Right lobe of liver (tissue), 6 donors: ENCODE results near the gene DSC2. TPM values are rescaled to one million over a fixed set of nuclear protein-coding genes. Genes with fewer than 3 reads are reported as not detected.

Source experiments
- ATAC-seq, 4 donors: fragments of 200-7000 bp; cut with Tn5 transposase; one replicate each; pipeline ENCODE4 v1.9.1; 2020; ENCODE audit warnings: mild to moderate bottlenecking in 4 of 4, moderate library complexity in 4 of 4
- DNase-seq, 3 donors: peaks; one replicate each; pipeline ENCODE4 v3.0.0-alpha.2; 2020
- H3K27ac ChIP-seq, 3 donors: fragments of 200-600 bp; one replicate each; pipeline ENCODE4 v1.8.0; 2022
- H3K27me3 ChIP-seq, 2 donors: fragments of 200-600 bp; one replicate each; pipeline ENCODE4 v1.8.0; 2022
- H3K36me3 ChIP-seq, 4 donors: fragments of 200-600 bp; sonication (generic) in 1 of 4; one replicate each; pipeline versions ENCODE4 v1.5.1 to v1.8.0; 2017 to 2022; ENCODE audit warnings: control low read depth in 1 of 4
- H3K4me1 ChIP-seq, 4 donors: fragments of 200-600 bp; sonication (generic) in 1 of 4; one replicate each; pipeline versions ENCODE4 v1.5.1 to v1.8.0; 2017 to 2022; ENCODE audit warnings: control low read depth in 1 of 4
- H3K4me3 ChIP-seq, 3 donors: fragments of 200-600 bp; one replicate each; pipeline ENCODE4 v1.8.0; 2022
- H3K9me3 ChIP-seq, 4 donors: fragments of 200-600 bp; sonication (generic) in 1 of 4; one replicate each; pipeline versions ENCODE4 v1.5.1 to v1.8.0; 2017 to 2022; ENCODE audit warnings: control low read depth in 1 of 4
- POLR2A ChIP-seq: fragments of 450-650 bp; IDR thresholded peaks from one replicate; pipeline ENCODE4 v1.6.1; 2017; ENCODE audit warnings: antibody characterized with exemption, mild to moderate bottlenecking
- WGBS: methylation state at CpG from one replicate; pipeline ENCODE4 v1.1.6; 2018; ENCODE audit warnings: low coverage, low lambda C conversion rate; ENCODE audit not compliant: insufficient coverage; ENCODE audit errors: missing lambda C conversion rate; 5-methylcytosine and 5-hydroxymethylcytosine counted together
- intact Hi-C, 2 donors: fragments of 100-400 bp; cut with DNase I; formaldehyde crosslinking; loops; one replicate each; pipeline versions ENCODE4 v1.11.2 to v1.14.1; 2022
- total RNA-seq, 6 experiments: library from RNA; depleted of rRNA in 2 of 6; stranded (reverse); fragments of >200 nt in 2 of 6; fragmentation: NEBNext Ultra II Directional in 3 of 6; extraction: Animal tissue kit (Norgen Biotek cat#: 25700) in 3 of 6; gene quantifications; one replicate each; pipeline versions ENCODE4 v1.1.0 to v1.2.4, GENCODE V29; 2016 to 2023
- TF ChIP-seq, protein P1 (sequence below), 4 donors: fragments of 200-600 bp in 3 of 4; fragments of 450-650 bp in 1 of 4; IDR thresholded peaks; one replicate each; pipeline versions ENCODE4 v1.5.1 to v1.8.0; 2016 to 2022; ENCODE audit warnings: antibody characterized with exemption in 4 of 4, mild to moderate bottlenecking in 2 of 4
- donor health status: DM: no; HTN: yes; CAD: no.
- donor health status: DM: no; HTN: no; CAD: no.
- donor health status: DM: no; HTN: no; CAD: no.
- donor health status: DM: no; HTN: yes; CAD: no.
- donor health status: DM: no; HTN: yes; CAD: no.

DSC2 gene
- total RNA-seq, 6 experiments from 2014 or later: 4.4 to 9.7 (median 6.6) TPM

- Histone ChIP-seq H3K9me3 (no peaks in the 10 kb centered on the region), H3K4me3 (no peak overlapping the region), H3K4me1 (no peaks in the 10 kb centered on the region), H3K27me3 (no peaks in the 10 kb centered on the region), H3K27ac (no peak overlapping the region), H3K36me3 (no peaks in the 10 kb centered on the region)
- DNase-seq: no peak
- 78% methylated on average over 4 of the region's 4 CpGs for WGBS
- intact Hi-C loops: no loop called here
- ATAC-seq: no peak
- TF ChIP-seq, protein P1, sequence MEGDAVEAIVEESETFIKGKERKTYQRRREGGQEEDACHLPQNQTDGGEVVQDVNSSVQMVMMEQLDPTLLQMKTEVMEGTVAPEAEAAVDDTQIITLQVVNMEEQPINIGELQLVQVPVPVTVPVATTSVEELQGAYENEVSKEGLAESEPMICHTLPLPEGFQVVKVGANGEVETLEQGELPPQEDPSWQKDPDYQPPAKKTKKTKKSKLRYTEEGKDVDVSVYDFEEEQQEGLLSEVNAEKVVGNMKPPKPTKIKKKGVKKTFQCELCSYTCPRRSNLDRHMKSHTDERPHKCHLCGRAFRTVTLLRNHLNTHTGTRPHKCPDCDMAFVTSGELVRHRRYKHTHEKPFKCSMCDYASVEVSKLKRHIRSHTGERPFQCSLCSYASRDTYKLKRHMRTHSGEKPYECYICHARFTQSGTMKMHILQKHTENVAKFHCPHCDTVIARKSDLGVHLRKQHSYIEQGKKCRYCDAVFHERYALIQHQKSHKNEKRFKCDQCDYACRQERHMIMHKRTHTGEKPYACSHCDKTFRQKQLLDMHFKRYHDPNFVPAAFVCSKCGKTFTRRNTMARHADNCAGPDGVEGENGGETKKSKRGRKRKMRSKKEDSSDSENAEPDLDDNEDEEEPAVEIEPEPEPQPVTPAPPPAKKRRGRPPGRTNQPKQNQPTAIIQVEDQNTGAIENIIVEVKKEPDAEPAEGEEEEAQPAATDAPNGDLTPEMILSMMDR (IDR thresholded peaks at IDR 0.05): no peak
- no peak for TF ChIP-seq POLR2A
Measured at GRCh38 chr18:31010601-31011000, 91.6 kb downstream of the DSC2 start.

Other genes starting within 250 kb of the DSC2 start
- under 1 TPM in 1 of 6 experiments, not detected in 5; 0.07 TPM for gene DSC3, start 59.7 kb downstream of the DSC2 start, total RNA-seq
- gene DSC1, start 60.4 kb upstream of the DSC2 start, total RNA-seq: not detected
- gene DSG1, start 215.7 kb upstream of the DSC2 start, total RNA-seq: 1 to 10 TPM in 3 of 6 experiments, under 1 TPM in 3; 0.29 to 4.3 (median 1.4) TPM